Gastrocnemius medialis (tissue), 4 donors: Measurements from ENCODE around the gene ANKS1B. TPM values are rescaled to one million over a fixed set of nuclear protein-coding genes. Genes with fewer than 3 reads are reported as not detected.
A peak's percentile ranks its signal among the peaks of the same experiment; 100 is the strongest.

ENCODE experiments used
- ATAC-seq, 2 donors: fragments of 150-250 bp; one replicate each; pipeline ENCODE4 v1.9.1; 2016
- DNase-seq, 2 donors: peaks; one replicate each; pipeline ENCODE4 v3.0.0-alpha.2; 2019
- H3K27ac ChIP-seq, 4 donors: fragments of 200-600 bp; sonication (generic); 1 replicate in 1 of 4; 2 replicates in 3 of 4; pipeline ENCODE4 v1.5.1; 2016 to 2018; ENCODE audit warnings: mild to moderate bottlenecking in 2 of 4, moderate library complexity in 1 of 4
- H3K27me3 ChIP-seq, 3 donors: fragments of 200-600 bp; sonication (generic) in 2 of 3; 1 replicate in 1 of 3; 2 replicates in 2 of 3; pipeline versions ENCODE4 v1.5.1 to v1.6.0; 2016 to 2019; ENCODE audit warnings: mild to moderate bottlenecking in 1 of 3, moderate library complexity in 1 of 3
- H3K36me3 ChIP-seq, 2 donors: fragments of 200-600 bp; sonication (generic) in 1 of 2; one replicate each; pipeline ENCODE4 v1.5.1; 2017 to 2018
- H3K4me1 ChIP-seq, 2 donors: fragments of 200-600 bp; sonication (generic) in 1 of 2; one replicate each; pipeline ENCODE4 v1.5.1; 2016 to 2017; ENCODE audit warnings: mild to moderate bottlenecking in 2 of 2
- H3K4me3 ChIP-seq, 4 donors: fragments of 200-600 bp; sonication (generic) in 3 of 4; 1 replicate in 1 of 4; 2 replicates in 3 of 4; pipeline ENCODE4 v1.5.1; 2016 to 2019; ENCODE audit warnings: mild to moderate bottlenecking in 2 of 4
- H3K9me3 ChIP-seq, 3 donors: fragments of 200-600 bp; sonication (generic) in 2 of 3; 1 replicate in 1 of 3; 2 replicates in 2 of 3; pipeline ENCODE4 v1.5.1; 2016 to 2019
- POLR2A ChIP-seq, 2 donors: fragments of 450-650 bp; IDR thresholded peaks; one replicate each; pipeline ENCODE4 v1.6.1; 2017; ENCODE audit warnings: antibody characterized with exemption in 2 of 2, mild to moderate bottlenecking in 2 of 2, moderate library complexity in 2 of 2
- in situ Hi-C, 4 donors: fragments of 200-750 bp; cut with MboI; loops; one replicate each; pipeline versions ENCODE4 v1.15.0 to v1.8.0; 2017; ENCODE audit warnings: low sequenced_read_pairs in 4 of 4
- intact Hi-C: fragments of 100-400 bp; cut with DNase I; formaldehyde crosslinking; loops from one replicate; pipeline ENCODE4 v1.15.1; 2023; ENCODE audit warnings: low total_unique reads
- total RNA-seq, 4 donors: library from RNA; depleted of rRNA; stranded (reverse); fragments of >200 nt; gene quantifications; one replicate each; pipeline versions ENCODE4 v1.1.0 to v1.2.3, GENCODE V29; 2016
- TF ChIP-seq, protein P1 (sequence below), 5 experiments: fragments of 450-650 bp in 3 of 5; fragments of 200-600 bp in 2 of 5; sonication (generic) in 2 of 5; IDR thresholded peaks in 4 of 5; conservative IDR thresholded peaks in 1 of 5; 1 replicate in 4 of 5; 2 replicates in 1 of 5; pipeline ENCODE4 v1.5.1; 2016 to 2019; ENCODE audit warnings: antibody characterized with exemption in 5 of 5, mild to moderate bottlenecking in 3 of 5, moderate library complexity in 3 of 5

The ANKS1B gene
- total RNA-seq, 4 donors from 2014 or later = 3.9 to 14.5 (median 5.7) TPM

DNA sequence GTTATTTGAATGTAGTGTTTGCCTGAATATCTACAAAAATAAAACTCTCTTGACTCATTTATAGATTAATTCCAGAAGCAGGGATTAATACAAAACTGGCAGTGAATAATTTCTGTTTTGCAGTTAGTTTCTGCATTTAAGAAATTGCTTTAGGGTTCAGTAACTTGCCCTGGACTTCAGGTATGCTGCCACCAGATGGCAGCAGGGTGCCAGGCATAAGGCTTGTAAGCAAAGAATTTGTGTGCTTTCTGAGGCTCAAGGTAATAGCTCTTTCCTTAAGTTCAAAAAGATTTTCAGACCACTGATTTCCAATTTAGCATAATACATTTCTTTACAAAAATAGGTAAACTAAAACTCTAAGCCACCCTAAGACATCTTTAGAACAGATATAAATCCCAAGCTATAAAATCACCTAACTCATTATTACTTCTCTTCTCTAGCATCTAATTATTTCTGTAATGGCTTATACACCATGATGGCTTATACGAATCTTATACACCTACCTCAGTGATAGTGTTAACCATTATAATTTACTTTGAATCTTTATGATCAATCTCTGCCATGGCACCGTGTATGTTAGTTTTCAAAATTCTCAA is 941.3 kb downstream of the ANKS1B start:
- Histone ChIP-seq H3K36me3 (no peaks in the 10 kb centered on the region), H3K4me3 (no peak overlapping the region), H3K27ac (no peak overlapping the region), H3K27me3 (no peaks in the 10 kb centered on the region), H3K9me3 (no peaks in the 10 kb centered on the region), H3K4me1 (no peaks in the 10 kb centered on the region)
- TF ChIP-seq POLR2A (IDR thresholded peaks at IDR 0.05) = no peak
- TF ChIP-seq, protein P1, sequence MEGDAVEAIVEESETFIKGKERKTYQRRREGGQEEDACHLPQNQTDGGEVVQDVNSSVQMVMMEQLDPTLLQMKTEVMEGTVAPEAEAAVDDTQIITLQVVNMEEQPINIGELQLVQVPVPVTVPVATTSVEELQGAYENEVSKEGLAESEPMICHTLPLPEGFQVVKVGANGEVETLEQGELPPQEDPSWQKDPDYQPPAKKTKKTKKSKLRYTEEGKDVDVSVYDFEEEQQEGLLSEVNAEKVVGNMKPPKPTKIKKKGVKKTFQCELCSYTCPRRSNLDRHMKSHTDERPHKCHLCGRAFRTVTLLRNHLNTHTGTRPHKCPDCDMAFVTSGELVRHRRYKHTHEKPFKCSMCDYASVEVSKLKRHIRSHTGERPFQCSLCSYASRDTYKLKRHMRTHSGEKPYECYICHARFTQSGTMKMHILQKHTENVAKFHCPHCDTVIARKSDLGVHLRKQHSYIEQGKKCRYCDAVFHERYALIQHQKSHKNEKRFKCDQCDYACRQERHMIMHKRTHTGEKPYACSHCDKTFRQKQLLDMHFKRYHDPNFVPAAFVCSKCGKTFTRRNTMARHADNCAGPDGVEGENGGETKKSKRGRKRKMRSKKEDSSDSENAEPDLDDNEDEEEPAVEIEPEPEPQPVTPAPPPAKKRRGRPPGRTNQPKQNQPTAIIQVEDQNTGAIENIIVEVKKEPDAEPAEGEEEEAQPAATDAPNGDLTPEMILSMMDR (IDR thresholded peaks at IDR 0.05 in 4 of 5, conservative IDR thresholded peaks at IDR 0.05 in 1 of 5) = peak; percentile 51 to 86 (median 60)
- DNase-seq (peak in 1 of 2 donors; percentile 31), ATAC-seq (no peak)
- intact Hi-C loops (loop anchor here (5.0 kb wide), 2 partner anchors 614 to 724 kb away; no protein-coding TSS in a partner anchor), in situ Hi-C loops (loop anchor here (5.0 to 25.0 kb wide), 3 partner anchors 619 to 724 kb away; no protein-coding TSS in a partner anchor)

DNA sequence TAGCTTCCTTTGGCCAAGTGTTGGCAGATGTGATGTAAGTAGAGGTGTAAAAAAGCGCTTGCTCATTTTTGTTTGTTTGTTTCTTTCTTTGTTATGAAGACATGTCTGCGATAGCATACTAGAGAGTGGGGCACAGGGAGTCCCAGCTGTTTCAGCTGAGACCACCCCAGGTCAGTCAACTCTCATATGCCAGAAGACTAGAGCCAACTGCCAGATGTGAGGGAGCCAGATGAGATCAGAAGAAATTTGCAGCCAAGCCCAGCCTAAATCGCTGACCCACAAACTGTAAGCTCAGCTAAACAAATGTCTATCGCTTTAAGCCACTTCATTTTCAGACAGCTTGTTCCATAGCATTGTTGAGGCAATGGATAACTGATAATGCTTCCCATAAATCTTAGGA is 942.5 kb downstream of the ANKS1B start:
- no peak overlapping the region for H3K4me3 ChIP-seq
- no peak overlapping the region for H3K27ac ChIP-seq
- intact Hi-C loops (loop anchor here (5.0 kb wide), 2 partner anchors 615 to 725 kb away; no protein-coding TSS in a partner anchor), in situ Hi-C loops (loop anchor here (5.0 to 25.0 kb wide), 3 partner anchors 620 to 725 kb away; no protein-coding TSS in a partner anchor)
- H3K4me1 ChIP-seq = no peaks in the 10 kb centered on the region
- DNase-seq (no peak), ATAC-seq (no peak)
- no peaks in the 10 kb centered on the region for H3K27me3 ChIP-seq
- H3K9me3 ChIP-seq = no peaks in the 10 kb centered on the region
- TF ChIP-seq, protein P1 (IDR thresholded peaks at IDR 0.05 in 4 of 5, conservative IDR thresholded peaks at IDR 0.05 in 1 of 5) = no peak
- no peaks in the 10 kb centered on the region for H3K36me3 ChIP-seq

DNA sequence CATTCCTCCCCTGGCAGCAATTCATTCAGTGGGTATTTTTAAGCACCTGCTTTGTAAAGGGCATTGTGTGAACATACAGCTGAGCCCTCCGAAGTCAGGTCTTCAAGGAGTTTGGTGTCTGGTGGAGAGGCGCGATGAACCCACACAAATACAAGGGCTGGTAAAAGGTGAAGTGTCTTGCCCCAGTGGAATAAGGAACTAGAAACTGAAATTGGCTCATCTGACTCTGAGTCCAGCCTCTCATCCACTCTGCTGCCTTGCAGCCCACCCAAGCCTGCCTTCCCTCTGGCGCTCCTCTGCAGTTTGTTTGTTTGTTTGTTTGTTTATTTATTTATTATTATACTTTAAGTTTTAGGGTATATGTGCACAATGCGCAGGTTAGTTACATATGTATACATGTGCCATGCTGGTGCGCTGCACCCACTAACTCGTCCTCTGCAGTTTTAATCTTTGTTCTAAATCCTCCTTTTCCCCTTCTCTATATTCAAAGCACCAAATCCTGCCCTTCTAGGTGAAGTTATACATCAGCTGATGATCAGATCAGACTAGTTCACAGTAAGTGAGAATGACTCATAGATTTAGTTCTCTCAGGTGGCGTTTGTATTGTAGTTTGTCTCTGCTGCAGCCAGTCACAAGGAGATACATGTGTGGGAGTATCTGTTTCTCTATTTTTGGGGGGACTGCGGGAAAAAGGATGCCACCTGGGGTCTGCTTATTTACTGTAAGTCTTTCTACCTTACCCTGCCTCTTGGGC is 945.2 kb downstream of the ANKS1B start:
- Histone ChIP-seq H3K36me3 (no peaks in the 10 kb centered on the region), H3K27ac (no peak overlapping the region), H3K9me3 (no peaks in the 10 kb centered on the region), H3K4me3 (no peak overlapping the region), H3K27me3 (no peaks in the 10 kb centered on the region), H3K4me1 (no peaks in the 10 kb centered on the region)
- ATAC-seq (no peak), DNase-seq (no peak)
- in situ Hi-C loops (loop anchor here (5.0 to 25.0 kb wide), 3 partner anchors 623 to 728 kb away; no protein-coding TSS in a partner anchor), intact Hi-C loops (loop anchor here (5.0 kb wide), 2 partner anchors 618 to 728 kb away; no protein-coding TSS in a partner anchor)
- TF ChIP-seq, protein P1 (IDR thresholded peaks at IDR 0.05 in 4 of 5, conservative IDR thresholded peaks at IDR 0.05 in 1 of 5) = no peak
- no peak for TF ChIP-seq POLR2A (IDR thresholded peaks at IDR 0.05)

DNA sequence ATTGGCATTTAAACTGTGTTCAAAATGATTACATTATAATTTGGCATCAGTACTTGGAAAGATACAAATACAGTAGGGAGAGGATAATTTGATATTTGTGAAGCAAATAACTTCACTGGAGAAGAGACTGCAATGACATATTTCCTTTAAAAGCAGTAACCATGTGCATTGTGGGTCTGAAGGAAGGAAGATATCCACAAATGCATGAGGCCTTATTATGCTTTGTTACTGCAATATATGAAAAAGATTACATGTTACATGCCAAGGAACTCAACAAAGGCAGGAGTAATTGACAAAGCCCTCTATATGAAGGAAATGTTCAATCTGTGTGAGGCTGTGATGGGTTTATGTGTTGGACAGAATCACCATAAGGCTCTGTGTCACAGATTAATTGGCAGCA is 948.2 kb downstream of the ANKS1B start:
- H3K27me3 ChIP-seq = no peaks in the 10 kb centered on the region
- no peaks in the 10 kb centered on the region for H3K36me3 ChIP-seq
- in situ Hi-C loops = loop anchor here (25.0 kb wide), 2 partner anchors 626 to 726 kb away; no protein-coding TSS in a partner anchor
- no peak overlapping the region for H3K27ac ChIP-seq
- no peak overlapping the region for H3K4me3 ChIP-seq
- H3K9me3 ChIP-seq = no peaks in the 10 kb centered on the region
- intact Hi-C loops = no loop called here
- H3K4me1 ChIP-seq = no peaks in the 10 kb centered on the region
- ATAC-seq (no peak), DNase-seq (no peak)
- TF ChIP-seq, protein P1 (IDR thresholded peaks at IDR 0.05 in 4 of 5, conservative IDR thresholded peaks at IDR 0.05 in 1 of 5) = no peak
- no peak for TF ChIP-seq POLR2A (IDR thresholded peaks at IDR 0.05)
